ENCODE data around the gene NDUFS8. TPM values are rescaled to one million over a fixed set of nuclear protein-coding genes. Genes with fewer than 3 reads are reported as not detected.
"Not testable (repeated sequence)": the region's sequence is repeated elsewhere in the genome, so short reads cannot be mapped to it uniquely, and the experiment has no call there.

Gene NDUFS8
- total RNA-seq, 1 donor from 2014 or later: 144 TPM

DNA sequence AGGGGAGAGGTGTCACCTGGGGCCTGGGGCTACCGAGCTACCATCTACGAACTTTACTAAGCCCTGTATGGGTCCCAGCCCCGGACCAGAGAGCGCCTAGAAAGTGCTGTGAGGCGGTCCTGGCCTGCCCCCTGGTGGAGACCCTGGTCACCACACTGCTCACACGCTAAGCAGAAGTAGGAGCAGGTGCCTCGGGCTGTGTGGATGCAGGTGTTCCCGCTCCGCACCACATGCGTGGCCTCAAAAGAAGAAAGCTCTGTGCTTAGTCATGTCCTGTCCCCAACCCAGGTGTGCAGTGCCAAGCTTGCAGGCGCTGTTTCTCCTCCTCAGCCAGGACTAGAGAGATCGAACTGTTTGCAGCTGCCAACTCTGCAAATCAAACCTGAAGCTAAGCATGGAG is 36.7 kb upstream of the NDUFS8 start:
- H3K27ac Mint-ChIP-seq (ENCODE audit: unreplicated experiment); DNase-seq (ENCODE audit: low spot score); H3K4me1 Mint-ChIP-seq (ENCODE audit: unreplicated experiment); H3K36me3 Mint-ChIP-seq (ENCODE audit: low read depth, unreplicated experiment); H3K4me3 Mint-ChIP-seq (ENCODE audit: unreplicated experiment); H3K9me3 Mint-ChIP-seq (ENCODE audit: unreplicated experiment): not testable (repeated sequence)
- peaks cover 11% of the 10 kb centered on the region for H3K27me3 Mint-ChIP-seq (ENCODE audit: unreplicated experiment)
- TF ChIP-seq, protein P1, sequence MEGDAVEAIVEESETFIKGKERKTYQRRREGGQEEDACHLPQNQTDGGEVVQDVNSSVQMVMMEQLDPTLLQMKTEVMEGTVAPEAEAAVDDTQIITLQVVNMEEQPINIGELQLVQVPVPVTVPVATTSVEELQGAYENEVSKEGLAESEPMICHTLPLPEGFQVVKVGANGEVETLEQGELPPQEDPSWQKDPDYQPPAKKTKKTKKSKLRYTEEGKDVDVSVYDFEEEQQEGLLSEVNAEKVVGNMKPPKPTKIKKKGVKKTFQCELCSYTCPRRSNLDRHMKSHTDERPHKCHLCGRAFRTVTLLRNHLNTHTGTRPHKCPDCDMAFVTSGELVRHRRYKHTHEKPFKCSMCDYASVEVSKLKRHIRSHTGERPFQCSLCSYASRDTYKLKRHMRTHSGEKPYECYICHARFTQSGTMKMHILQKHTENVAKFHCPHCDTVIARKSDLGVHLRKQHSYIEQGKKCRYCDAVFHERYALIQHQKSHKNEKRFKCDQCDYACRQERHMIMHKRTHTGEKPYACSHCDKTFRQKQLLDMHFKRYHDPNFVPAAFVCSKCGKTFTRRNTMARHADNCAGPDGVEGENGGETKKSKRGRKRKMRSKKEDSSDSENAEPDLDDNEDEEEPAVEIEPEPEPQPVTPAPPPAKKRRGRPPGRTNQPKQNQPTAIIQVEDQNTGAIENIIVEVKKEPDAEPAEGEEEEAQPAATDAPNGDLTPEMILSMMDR (IDR thresholded peaks at IDR 0.05; ENCODE audit: unreplicated experiment): peak; percentile 69

DNA sequence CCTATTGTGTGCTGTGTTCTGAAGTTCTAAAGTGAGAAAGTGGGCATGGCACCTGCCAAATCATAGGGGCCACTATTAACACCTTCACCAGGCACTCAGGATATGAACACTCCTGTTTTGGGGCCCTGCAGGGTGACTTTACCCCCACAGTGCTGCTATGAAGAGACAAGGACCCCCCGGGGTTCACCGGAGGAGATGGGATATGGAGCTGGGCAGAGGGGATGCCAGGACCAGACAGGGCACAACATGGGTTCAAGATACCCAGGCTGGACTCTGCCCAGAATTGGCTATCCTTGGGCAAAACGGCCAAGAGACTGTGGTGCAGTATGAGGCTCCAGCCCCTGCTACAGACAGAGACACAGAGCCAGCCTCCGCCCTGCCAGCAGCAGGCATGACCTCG is 36.1 kb upstream of the NDUFS8 start:
- not testable (repeated sequence) for DNase-seq (ENCODE audit: low spot score); H3K27ac Mint-ChIP-seq (ENCODE audit: unreplicated experiment); H3K4me1 Mint-ChIP-seq (ENCODE audit: unreplicated experiment); H3K4me3 Mint-ChIP-seq (ENCODE audit: unreplicated experiment); H3K36me3 Mint-ChIP-seq (ENCODE audit: low read depth, unreplicated experiment); H3K9me3 Mint-ChIP-seq (ENCODE audit: unreplicated experiment)
- H3K27me3 Mint-ChIP-seq (ENCODE audit: unreplicated experiment): peaks cover 11% of the 10 kb centered on the region

DNA sequence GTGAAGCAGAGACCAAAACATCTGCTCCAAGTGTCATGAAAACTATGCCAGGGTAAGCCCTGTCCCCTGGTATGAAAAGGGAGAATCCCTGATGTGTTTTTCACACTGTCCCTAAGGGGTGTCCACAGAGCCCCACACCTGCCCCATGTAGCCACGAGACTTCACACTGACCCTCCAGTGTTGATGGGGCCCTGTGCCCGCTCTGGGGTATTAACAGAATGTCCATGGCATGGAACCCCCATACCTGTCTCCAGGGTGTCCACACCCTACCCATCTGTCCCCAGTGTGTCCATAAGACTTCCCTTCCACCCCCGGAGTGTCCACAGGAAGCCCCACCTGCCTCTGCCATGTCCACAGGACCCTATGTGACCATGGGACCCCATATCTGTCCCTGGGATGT is 35.4 kb upstream of the NDUFS8 start:
- not testable (repeated sequence) for H3K27me3 Mint-ChIP-seq (ENCODE audit: unreplicated experiment); H3K9me3 Mint-ChIP-seq (ENCODE audit: unreplicated experiment); H3K4me3 Mint-ChIP-seq (ENCODE audit: unreplicated experiment); H3K36me3 Mint-ChIP-seq (ENCODE audit: low read depth, unreplicated experiment); H3K4me1 Mint-ChIP-seq (ENCODE audit: unreplicated experiment); DNase-seq (ENCODE audit: low spot score); H3K27ac Mint-ChIP-seq (ENCODE audit: unreplicated experiment)

DNA sequence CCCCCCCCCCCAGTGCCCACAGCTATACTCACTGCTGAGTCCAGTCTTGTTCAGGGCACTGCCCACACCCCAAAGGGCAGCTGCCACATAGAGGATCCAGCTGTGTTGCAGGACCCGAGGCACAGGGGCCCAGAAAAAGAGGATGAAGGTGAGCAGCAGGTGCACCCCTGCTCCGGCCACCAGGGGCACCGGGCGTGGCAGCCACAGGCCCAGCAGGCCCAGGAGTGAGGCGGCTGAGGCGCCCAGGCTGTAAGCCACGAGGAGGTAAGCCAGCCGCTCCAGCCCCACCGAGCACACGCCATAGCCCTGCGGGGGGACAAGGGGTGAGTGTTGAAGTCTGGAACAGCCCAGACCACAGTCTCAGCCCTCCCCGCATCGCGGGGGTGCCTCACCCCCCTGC is 34.9 kb upstream of the NDUFS8 start:
- not testable (repeated sequence) for H3K4me1 Mint-ChIP-seq (ENCODE audit: unreplicated experiment); H3K27ac Mint-ChIP-seq (ENCODE audit: unreplicated experiment); DNase-seq (ENCODE audit: low spot score); H3K27me3 Mint-ChIP-seq (ENCODE audit: unreplicated experiment); H3K9me3 Mint-ChIP-seq (ENCODE audit: unreplicated experiment); H3K36me3 Mint-ChIP-seq (ENCODE audit: low read depth, unreplicated experiment); H3K4me3 Mint-ChIP-seq (ENCODE audit: unreplicated experiment)

DNA sequence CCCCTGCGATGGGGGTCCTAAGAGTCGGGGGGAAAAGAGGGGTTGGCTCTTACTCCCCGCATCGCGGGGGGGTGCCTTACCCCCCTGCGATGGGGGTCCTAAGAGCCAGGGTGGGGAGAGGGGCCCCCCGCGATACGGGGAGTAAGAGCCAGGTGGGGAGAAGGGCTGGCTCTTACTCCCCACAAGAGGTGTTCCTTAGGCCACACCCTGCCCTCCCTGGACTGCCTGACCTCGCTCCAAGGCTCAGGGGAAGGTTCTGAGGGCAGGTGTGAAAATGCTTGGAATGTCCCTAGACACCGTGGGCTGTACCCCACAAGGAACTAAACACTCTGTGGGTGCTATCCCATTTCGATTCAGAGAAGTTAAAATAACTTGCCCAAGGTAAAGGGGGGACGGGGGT is 34.4 kb upstream of the NDUFS8 start:
- Mint-ChIP-seq H3K4me1 (ENCODE audit: unreplicated experiment) (no peaks in the 10 kb centered on the region), H3K9me3 (ENCODE audit: unreplicated experiment) (no peaks in the 10 kb centered on the region), H3K27me3 (ENCODE audit: unreplicated experiment) (peaks cover 8% of the 10 kb centered on the region), H3K36me3 (ENCODE audit: low read depth, unreplicated experiment) (peaks cover 4% of the 10 kb centered on the region), H3K27ac (ENCODE audit: unreplicated experiment) (no peak overlapping the region), H3K4me3 (ENCODE audit: unreplicated experiment) (no peak overlapping the region)
- TF ChIP-seq, protein P1 (IDR thresholded peaks at IDR 0.05; ENCODE audit: unreplicated experiment): no peak
- DNase-seq (ENCODE audit: low spot score): no peak

DNA sequence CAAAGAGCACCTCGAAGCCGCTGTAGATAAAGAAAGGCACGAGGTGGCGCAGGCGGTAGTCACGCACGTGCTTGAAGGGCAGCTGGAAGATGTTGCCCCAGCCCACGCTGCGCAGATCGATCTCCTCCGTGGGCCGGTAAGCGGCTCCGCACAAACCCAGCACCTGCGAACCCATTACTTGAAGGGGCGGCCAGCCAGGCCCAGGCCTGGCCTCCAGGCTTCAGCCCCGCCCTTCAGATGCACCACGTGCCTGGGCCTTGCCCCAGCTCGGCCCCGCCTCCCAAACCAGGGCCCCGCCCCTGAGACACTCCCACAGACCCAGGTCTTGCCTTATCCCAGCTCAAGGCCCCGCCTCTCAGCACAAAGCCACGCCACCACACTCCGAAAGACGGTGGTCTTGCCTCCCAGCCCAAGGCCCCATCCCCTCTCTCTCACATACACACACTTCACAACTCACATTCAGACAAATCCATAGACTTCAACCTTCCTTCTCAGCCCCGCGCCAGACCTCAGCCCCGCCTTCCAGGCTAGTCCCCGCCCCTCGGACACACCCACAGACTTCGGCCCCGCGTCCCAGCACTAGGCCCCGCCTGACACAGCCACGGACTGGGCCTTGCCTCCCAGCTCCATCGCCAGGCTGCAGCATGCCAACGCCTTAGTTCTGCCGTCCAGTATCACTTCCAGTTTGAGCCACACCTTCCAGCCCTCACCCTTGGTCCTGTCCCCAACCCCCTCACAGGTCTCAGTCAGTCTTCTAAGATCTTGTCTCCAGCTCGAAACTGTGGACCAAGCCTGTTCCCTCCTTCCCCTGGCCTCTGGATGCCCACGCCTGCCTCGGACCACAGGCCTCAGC is 33.6 kb upstream of the NDUFS8 start:
- H3K36me3 Mint-ChIP-seq (ENCODE audit: low read depth, unreplicated experiment): peaks cover 4% of the 10 kb centered on the region
- peak overlapping the region; percentile 64 for H3K4me3 Mint-ChIP-seq (ENCODE audit: unreplicated experiment)
- DNase-seq (ENCODE audit: low spot score): peak; percentile 77
- peaks cover 10% of the 10 kb centered on the region for H3K27me3 Mint-ChIP-seq (ENCODE audit: unreplicated experiment)
- H3K4me1 Mint-ChIP-seq (ENCODE audit: unreplicated experiment): no peaks in the 10 kb centered on the region
- no peaks in the 10 kb centered on the region for H3K9me3 Mint-ChIP-seq (ENCODE audit: unreplicated experiment)
- H3K27ac Mint-ChIP-seq (ENCODE audit: unreplicated experiment): no peak overlapping the region
- TF ChIP-seq, protein P1 (IDR thresholded peaks at IDR 0.05; ENCODE audit: unreplicated experiment): no peak

Data from endothelial cell (in vitro differentiated cells).